Suppressor macrophage treated with lipopolysaccharide for 1 hour (primary cell): ENCODE measurements around the gene SERPINA10.

Experiments used
- DNase-seq, 3 donors: peaks; one replicate each; pipeline ENCODE4 v3.0.0-alpha.2; 2020 to 2022

The SERPINA10 gene, protein sequence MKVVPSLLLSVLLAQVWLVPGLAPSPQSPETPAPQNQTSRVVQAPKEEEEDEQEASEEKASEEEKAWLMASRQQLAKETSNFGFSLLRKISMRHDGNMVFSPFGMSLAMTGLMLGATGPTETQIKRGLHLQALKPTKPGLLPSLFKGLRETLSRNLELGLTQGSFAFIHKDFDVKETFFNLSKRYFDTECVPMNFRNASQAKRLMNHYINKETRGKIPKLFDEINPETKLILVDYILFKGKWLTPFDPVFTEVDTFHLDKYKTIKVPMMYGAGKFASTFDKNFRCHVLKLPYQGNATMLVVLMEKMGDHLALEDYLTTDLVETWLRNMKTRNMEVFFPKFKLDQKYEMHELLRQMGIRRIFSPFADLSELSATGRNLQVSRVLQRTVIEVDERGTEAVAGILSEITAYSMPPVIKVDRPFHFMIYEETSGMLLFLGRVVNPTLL

DNA sequence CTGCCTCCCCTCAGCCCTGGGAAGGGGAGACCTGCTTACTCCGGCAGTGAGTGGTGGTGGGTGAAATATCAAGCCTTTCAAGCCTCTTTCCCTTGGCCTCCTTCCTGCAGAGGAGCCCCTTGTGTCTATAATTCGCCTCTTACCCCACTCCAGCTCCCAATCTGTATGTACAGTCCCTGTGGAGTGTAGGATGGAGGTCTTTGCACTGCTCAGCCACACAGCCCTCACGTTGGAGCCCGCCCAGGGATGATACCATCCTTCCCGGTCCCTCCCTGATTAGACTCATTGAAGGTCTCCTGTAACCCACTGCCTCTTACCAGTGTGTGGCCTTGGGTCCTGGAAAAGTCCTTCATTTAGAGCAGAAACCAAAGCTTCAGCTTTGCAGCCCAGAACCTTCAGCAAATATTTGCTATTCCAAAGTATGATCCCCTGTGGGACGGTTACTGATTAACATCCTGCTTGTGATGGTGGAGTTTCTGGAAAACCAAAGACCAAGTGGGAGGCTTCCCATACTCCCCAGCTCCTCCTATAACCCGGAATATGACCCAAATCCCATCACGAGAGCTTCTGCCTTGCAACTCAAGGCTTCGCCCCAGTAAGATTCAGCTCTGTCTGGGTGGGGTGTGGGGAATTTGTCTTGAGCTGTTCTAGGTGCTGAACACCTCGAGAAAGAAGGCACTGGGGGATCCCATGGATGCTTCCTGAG lies at the start of gene SERPINA10:
Gene SERPINA10 (minus strand): TSS at position 397 of the 706 bp plus-strand sequence. CDS start 2,675 bp downstream, outside the sequence.
- no peak for DNase-seq

DNA sequence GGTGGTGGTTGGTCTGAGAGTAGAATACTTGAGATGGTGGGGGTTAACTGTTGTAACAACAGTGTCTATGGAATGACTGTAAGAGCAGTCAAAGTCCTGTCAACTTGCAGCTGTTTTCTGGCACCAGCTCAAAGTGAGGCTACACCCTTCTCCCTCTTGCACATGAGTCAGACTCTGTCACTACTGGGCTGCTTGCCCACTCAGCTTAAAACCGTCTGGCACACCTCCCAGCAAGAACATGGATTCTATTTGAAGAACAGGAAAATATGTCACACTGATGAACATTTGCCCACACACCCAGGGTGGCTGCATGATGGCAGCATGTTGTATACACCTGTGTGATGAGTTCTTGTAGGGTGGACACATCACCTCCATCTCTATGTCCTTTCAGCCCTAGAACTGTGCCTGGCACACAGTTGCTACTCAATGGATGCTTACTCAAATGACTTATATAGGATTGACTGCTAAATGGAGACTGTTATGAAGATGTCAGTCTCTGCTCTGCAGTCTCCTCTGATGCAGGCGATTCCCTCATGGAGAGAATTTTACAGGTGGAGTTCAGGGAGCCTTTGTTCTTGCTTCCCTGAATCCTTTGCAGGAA lies 49.4 kb upstream of the SERPINA10 start:
- peak; percentile 83 to 91 (median 84) for DNase-seq

- DNase-seq, result peak; percentile 65 to 74 (median 67)
Measured at GRCh38 chr14:94341656-94342333, 48.7 kb upstream of the SERPINA10 start.

DNA sequence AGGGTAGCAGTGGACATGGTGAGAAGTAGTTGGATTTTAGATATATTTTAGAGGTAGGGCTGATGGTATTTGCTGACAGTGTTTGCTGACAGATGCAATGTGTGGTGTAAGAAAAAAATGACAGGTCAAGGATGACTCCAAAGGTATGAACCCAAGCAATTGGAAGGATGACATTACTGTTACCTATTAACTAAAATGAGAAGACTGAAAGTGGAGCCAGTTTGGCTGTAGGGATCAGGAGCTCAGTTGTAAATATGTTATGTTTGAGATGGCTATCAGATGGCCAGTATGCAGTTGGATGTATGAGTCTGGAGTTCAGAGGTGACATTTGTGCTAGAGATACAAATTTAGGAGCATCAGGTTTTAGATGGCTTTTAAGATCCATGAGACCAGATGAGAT lies 47.5 kb upstream of the SERPINA10 start:
- no peak for DNase-seq

- peak; percentile 29 to 55 (median 40) for DNase-seq
Measured at GRCh38 chr14:94338023-94338422, 45.0 kb upstream of the SERPINA10 start.

GRCh38 chr14:94337274-94337673 lies 44.2 kb upstream of the SERPINA10 start:
- peak; percentile 50 to 67 (median 57) for DNase-seq

- DNase-seq, result no peak
Measured at GRCh38 chr14:94334872-94335271, 41.8 kb upstream of the SERPINA10 start.

GRCh38 chr14:94332587-94332986 lies 39.5 kb upstream of the SERPINA10 start:
- no peak for DNase-seq

GRCh38 chr14:94332063-94332583 lies 39.1 kb upstream of the SERPINA10 start:
- no peak for DNase-seq

- DNase-seq, result no peak
Measured at GRCh38 chr14:94331462-94331861, 38.4 kb upstream of the SERPINA10 start.

DNA sequence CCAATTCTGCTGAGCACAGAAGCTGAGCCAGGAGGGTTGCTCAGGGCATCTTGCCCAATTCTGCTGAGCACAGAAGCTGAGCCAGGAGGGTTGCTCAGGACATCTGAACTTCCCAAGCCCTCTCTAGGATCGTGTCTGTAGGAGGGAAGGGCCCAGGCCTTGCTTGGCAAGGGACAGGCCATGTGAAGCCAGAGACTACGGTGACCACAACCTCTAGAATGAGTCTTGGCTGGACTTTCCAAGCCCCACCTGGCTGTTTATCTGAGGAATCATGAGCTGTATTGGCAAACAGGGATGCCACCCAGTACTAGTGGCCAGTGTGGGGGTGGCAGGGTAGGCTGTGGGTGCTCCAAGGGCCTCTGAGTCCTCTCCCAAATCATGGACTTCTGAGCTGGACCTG lies 37.8 kb upstream of the SERPINA10 start:
- DNase-seq, result peak; percentile 22 to 30 (median 22)

DNA sequence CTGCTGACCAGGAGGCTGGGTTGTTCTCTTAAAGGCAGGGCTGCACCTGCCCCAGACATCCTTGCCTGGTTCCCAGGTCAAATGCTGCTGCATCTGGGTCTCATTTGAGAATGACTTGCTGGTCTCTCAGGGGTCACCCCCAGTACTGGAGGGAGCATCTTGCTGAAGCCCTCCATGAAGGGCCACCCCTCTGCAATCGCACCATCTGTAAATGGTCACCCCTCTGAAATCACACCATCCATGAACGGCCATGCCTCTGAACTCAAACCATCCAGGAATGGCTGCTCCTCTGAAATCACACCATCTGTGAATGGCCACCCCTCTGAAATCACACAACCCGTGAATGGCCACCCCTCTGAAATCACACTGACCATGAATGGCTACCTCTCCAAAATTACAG lies 37.4 kb upstream of the SERPINA10 start:
- DNase-seq, result no peak

GRCh38 chr14:94329857-94330256 lies 36.8 kb upstream of the SERPINA10 start:
- DNase-seq, result no peak

- peak in 1 of 3 donors; percentile 40 for DNase-seq
Measured at GRCh38 chr14:94328196-94328595, 35.1 kb upstream of the SERPINA10 start.

GRCh38 chr14:94322648-94323570 lies 29.8 kb upstream of the SERPINA10 start, which contains the start of gene SERPINA6:
TSS of gene SERPINA6 (minus strand) at chr14:94323336. CDS start at chr14:94314648, 8,688 bp downstream.
- DNase-seq, result no peak

GRCh38 chr14:94321421-94322271 lies 28.6 kb upstream of the SERPINA10 start:
- DNase-seq, result no peak

DNA sequence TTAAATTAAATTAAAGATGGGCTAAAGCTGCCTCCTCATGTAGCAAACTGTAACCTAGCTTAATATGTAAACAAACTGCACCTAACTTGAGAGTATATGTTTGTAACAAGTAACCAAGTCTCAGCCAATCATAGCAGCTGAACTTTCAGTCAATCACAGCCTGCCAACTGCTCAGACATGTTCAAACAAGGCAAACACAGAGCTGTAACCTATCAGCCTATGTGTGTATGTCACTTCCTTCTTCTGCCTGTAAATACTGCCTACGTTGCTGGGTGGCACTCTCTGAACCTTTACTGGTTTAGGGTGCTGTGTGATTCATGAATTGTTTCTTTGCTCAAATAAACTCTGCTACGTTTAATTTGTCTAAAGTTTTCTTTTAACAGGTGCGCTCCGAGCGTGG lies 27.2 kb upstream of the SERPINA10 start:
- peak in 2 of 3 donors; percentile 13 to 24 for DNase-seq

GRCh38 chr14:94317259-94317658 lies 24.2 kb upstream of the SERPINA10 start:
- DNase-seq, result peak in 1 of 3 donors; percentile 12

DNA sequence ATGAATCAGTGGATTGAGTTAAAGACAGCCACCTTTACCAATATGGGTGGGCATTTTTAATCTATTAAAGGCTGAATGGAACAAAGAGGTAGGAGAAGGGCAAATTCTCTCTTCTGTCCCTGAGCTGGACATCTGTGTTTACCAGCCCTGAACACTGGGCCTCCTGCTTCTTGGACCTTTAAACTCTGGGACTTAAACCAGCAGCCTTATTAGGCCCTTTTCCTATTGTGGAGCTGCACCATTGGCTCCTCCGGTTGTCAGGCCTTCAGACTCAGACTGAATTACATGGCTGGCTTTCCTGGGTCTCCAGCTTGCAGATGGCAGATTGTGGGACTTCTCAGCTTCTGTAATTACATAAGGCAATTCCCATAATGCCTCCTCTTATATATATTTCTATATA lies 23.6 kb upstream of the SERPINA10 start:
- DNase-seq, result no peak

- no peak for DNase-seq
Measured at GRCh38 chr14:94314890-94315289, 21.8 kb upstream of the SERPINA10 start.
